CD4-positive, CD25-positive, alpha-beta regulatory T cell (primary cell): ENCODE measurements around the gene SAMD5. TPM values are rescaled to one million over a fixed set of nuclear protein-coding genes. Genes with fewer than 3 reads are reported as not detected.
A peak's percentile ranks its signal among the peaks of the same experiment; 100 is the strongest.

ENCODE experiments used
- ATAC-seq, 2 donors: fragments of 150-1000 bp; cut with Tn5 transposase; one replicate each; pipeline ENCODE4 v1.10.0; 2021; ENCODE audit warnings: low read depth in 2 of 2, moderate number of reproducible peaks in 2 of 2, moderate library complexity in 1 of 2
- DNase-seq, 3 donors: peaks; one replicate each; pipeline versions ENCODE4 v3.0.0 to v3.0.0-alpha.2; 2012 to 2022; ENCODE audit warnings: mixed read lengths in 1 of 3
- H3K27ac ChIP-seq: one replicate; pipeline ENCODE4 v1.7.0; 2013; ENCODE audit warnings: mild to moderate bottlenecking, low read length; ENCODE audit not compliant: insufficient read depth, poor library complexity, severe bottlenecking
- H3K27me3 ChIP-seq: one replicate; pipeline ENCODE4 v1.7.0; 2013; ENCODE audit warnings: low read length; ENCODE audit not compliant: control insufficient read depth, insufficient read depth
- H3K36me3 ChIP-seq: one replicate; pipeline ENCODE4 v1.7.0; 2013; ENCODE audit warnings: mild to moderate bottlenecking, low read length, moderate library complexity; ENCODE audit not compliant: control insufficient read depth, insufficient read depth
- H3K4me1 ChIP-seq: 2 replicates; pipeline ENCODE4 v1.7.0; 2013; ENCODE audit warnings: mild to moderate bottlenecking, low read length; ENCODE audit not compliant: insufficient read depth, control insufficient read depth, poor library complexity, severe bottlenecking
- H3K4me3 ChIP-seq: one replicate; pipeline ENCODE4 v1.7.0; 2013; ENCODE audit warnings: low read depth, mild to moderate bottlenecking, low read length, moderate library complexity
- H3K9me3 ChIP-seq, 2 experiments: 1 replicate in 1 of 2; 2 replicates in 1 of 2; pipeline ENCODE4 v1.7.0; 2013; ENCODE audit warnings: low read length in 2 of 2, mild to moderate bottlenecking in 1 of 2, moderate library complexity in 1 of 2; ENCODE audit not compliant: control insufficient read depth in 2 of 2
- H3K27ac Mint-ChIP-seq, 3 donors: one replicate each; pipeline ENCODE4 v1.8.0; 2020 to 2022; ENCODE audit warnings: mild to moderate bottlenecking in 3 of 3, mixed read lengths in 3 of 3, moderate library complexity in 2 of 3
- H3K27me3 Mint-ChIP-seq: one replicate; pipeline ENCODE4 v1.8.0; 2022; ENCODE audit warnings: mild to moderate bottlenecking, mixed read lengths
- H3K36me3 Mint-ChIP-seq: one replicate; pipeline ENCODE4 v1.8.0; 2020; ENCODE audit warnings: mixed read lengths
- H3K4me1 Mint-ChIP-seq, 4 donors: one replicate each; pipeline ENCODE4 v1.8.0; 2020 to 2022; ENCODE audit warnings: mixed read lengths in 4 of 4, mild to moderate bottlenecking in 1 of 4
- H3K4me3 Mint-ChIP-seq, 4 donors: one replicate each; pipeline ENCODE4 v1.8.0; 2020 to 2022; ENCODE audit warnings: mild to moderate bottlenecking in 4 of 4, mixed read lengths in 4 of 4, moderate library complexity in 3 of 4
- H3K9me3 Mint-ChIP-seq, 7 donors: one replicate each; pipeline ENCODE4 v1.8.0; 2020 to 2022; ENCODE audit warnings: mixed read lengths in 7 of 7, mild to moderate bottlenecking in 3 of 7, moderate library complexity in 2 of 7
- polyA plus RNA-seq, 4 donors: library from polyadenylated mRNA; unstranded; fragments of 300-500 nt; fragmentation: Illumina TruSeq; gene quantifications; one replicate each; pipeline ENCODE4 v1.2.3, GENCODE V29; 2021
- total RNA-seq: library from RNA; stranded (reverse); gene quantifications from one replicate; pipeline ENCODE4 v1.2.3, GENCODE V29; 2022

SAMD5 gene
- total RNA-seq (not detected), polyA plus RNA-seq (not detected)

DNA sequence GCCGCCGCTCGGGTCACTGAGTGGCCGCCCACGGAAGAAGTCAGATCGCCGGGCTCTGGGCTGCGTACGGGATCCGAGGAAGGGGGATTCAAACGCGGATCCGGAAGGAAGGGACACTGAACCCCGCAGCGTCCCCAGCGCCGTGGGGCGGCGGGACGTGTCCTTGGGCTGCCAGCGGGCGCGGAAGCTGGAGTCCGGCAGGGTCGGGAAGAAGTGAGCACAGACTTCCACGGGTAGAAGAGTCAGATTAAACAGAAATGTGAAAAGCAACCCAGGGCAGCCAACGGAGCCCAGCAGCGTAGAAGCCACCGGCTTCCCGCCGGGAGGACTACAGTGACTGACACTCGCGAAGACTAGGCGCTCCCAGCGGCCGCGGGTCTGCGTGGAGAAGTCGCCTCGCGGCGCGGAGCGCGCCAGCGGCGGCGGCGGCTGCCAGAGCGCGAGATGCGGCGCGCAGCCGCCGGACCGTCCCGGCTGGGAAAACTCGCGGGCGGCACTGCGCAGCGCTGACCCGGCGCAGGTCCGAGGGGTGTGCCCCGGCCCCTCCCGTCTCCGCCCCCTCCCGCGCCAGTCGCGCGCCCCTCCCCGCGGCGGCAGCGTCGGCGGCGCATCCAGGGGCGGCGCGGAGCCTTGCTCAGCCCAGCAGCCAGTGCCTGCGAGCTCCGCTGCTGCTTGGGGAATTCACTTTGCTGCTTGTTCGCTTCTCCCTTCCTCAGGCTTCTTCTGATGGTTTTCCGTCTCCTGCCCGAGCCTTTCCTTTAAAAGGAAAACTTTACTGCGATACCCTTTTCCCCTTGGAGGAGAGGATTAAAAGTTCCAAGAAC is at the start of gene SAMD5:
TSS of gene SAMD5 (plus strand) at position 649 of the 824 bp plus-strand sequence. CDS start 239 bp downstream, outside the sequence.
- Histone ChIP-seq H3K27me3 (peaks cover 18% of the 10 kb centered on the region), H3K4me3 (no peak within 1 kb of the TSS)

GRCh38 chr6:147459780-147460179 is 48.7 kb upstream of the SAMD5 start:
- Mint-ChIP-seq H3K9me3 (peaks cover 0 to 3% (median 2%) of the 10 kb centered on the region in 7 donors), H3K27ac (no peak overlapping the region), H3K4me3 (no peak overlapping the region), H3K36me3 (no peaks in the 10 kb centered on the region), H3K27me3 (no peaks in the 10 kb centered on the region), H3K4me1 (no peaks in the 10 kb centered on the region)
- no peaks in the 10 kb centered on the region for H3K36me3 ChIP-seq
- no peak overlapping the region for H3K4me3 ChIP-seq
- no peak overlapping the region for H3K27ac ChIP-seq
- no peak for DNase-seq
- no peaks in the 10 kb centered on the region for H3K9me3 ChIP-seq
- no peaks in the 10 kb centered on the region for H3K4me1 ChIP-seq
- H3K27me3 ChIP-seq, result no peaks in the 10 kb centered on the region
- no peak for ATAC-seq

More for the DNA sequence above, at the start of gene SAMD5:
- H3K4me1 Mint-ChIP-seq, result peaks cover 0 to 21% (median 4%) of the 10 kb centered on the region in 4 donors
- H3K36me3 ChIP-seq, result no peaks in the 10 kb centered on the region
- H3K27me3 Mint-ChIP-seq, result peaks cover 47% of the 10 kb centered on the region
- no peak for ATAC-seq
- peak within 1 kb of the TSS in 2 of 4 donors; percentile 49 to 65 for H3K4me3 Mint-ChIP-seq
- peaks cover 7% of the 10 kb centered on the region for H3K4me1 ChIP-seq
- no peaks in the 10 kb centered on the region for H3K9me3 ChIP-seq
- peaks cover 0 to 4% (median 0%) of the 10 kb centered on the region in 7 donors for H3K9me3 Mint-ChIP-seq
- H3K36me3 Mint-ChIP-seq, result no peaks in the 10 kb centered on the region
- no peak within 1 kb of the TSS for H3K27ac ChIP-seq
- no peak within 1 kb of the TSS for H3K27ac Mint-ChIP-seq
- peak in 1 of 3 donors; percentile 10 for DNase-seq

- H3K27ac ChIP-seq, result no peak overlapping the region
- no peaks in the 10 kb centered on the region for H3K9me3 ChIP-seq
- no peaks in the 10 kb centered on the region for H3K36me3 ChIP-seq
- no peak overlapping the region for H3K4me3 ChIP-seq
- no peaks in the 10 kb centered on the region for H3K4me1 ChIP-seq
- H3K27ac Mint-ChIP-seq, result no peak overlapping the region
- ATAC-seq (no peak), DNase-seq (no peak)
- H3K27me3 Mint-ChIP-seq, result no peaks in the 10 kb centered on the region
- H3K4me1 Mint-ChIP-seq, result no peaks in the 10 kb centered on the region
- no peaks in the 10 kb centered on the region for H3K27me3 ChIP-seq
- H3K36me3 Mint-ChIP-seq, result no peaks in the 10 kb centered on the region
- no peak overlapping the region for H3K4me3 Mint-ChIP-seq
- peaks cover 0 to 5% (median 3%) of the 10 kb centered on the region in 7 donors for H3K9me3 Mint-ChIP-seq
Observed at GRCh38 chr6:147463651-147464050, 44.8 kb upstream of the SAMD5 start.

- H3K36me3 Mint-ChIP-seq, result no peaks in the 10 kb centered on the region
- ATAC-seq (no peak), DNase-seq (no peak)
- no peak overlapping the region for H3K27ac ChIP-seq
- peaks cover 0 to 5% (median 2%) of the 10 kb centered on the region in 7 donors for H3K9me3 Mint-ChIP-seq
- no peaks in the 10 kb centered on the region for H3K9me3 ChIP-seq
- no peaks in the 10 kb centered on the region for H3K27me3 ChIP-seq
- no peak overlapping the region for H3K4me3 ChIP-seq
- no peak overlapping the region for H3K4me3 Mint-ChIP-seq
- H3K27ac Mint-ChIP-seq, result no peak overlapping the region
- H3K27me3 Mint-ChIP-seq, result no peaks in the 10 kb centered on the region
- H3K4me1 Mint-ChIP-seq, result no peaks in the 10 kb centered on the region
- no peaks in the 10 kb centered on the region for H3K36me3 ChIP-seq
- H3K4me1 ChIP-seq, result no peaks in the 10 kb centered on the region
Observed at GRCh38 chr6:147467428-147467827, 41.1 kb upstream of the SAMD5 start.

DNA sequence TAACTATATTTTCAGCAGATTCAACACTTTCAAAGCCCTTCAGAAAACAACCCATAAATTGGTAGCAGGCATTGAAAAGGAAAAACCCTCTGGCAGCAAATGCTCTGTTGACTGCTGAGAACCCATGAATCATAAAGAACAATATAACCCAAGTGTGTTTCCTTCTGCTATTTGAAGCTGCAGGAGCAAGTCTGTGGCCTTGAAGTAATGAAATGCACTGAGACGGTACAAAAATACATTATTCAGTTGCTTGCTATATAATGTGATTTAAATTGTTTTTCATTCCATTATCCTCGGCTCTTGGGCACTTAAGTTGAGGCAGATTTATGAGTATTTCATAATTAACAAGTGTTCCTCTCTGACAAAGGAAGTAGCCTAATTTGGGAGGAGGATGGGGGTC is 40.6 kb upstream of the SAMD5 start:
- no peaks in the 10 kb centered on the region for H3K4me1 ChIP-seq
- Mint-ChIP-seq H3K4me1 (no peaks in the 10 kb centered on the region), H3K27me3 (no peaks in the 10 kb centered on the region), H3K9me3 (peaks cover 0 to 5% (median 2%) of the 10 kb centered on the region in 7 donors), H3K4me3 (no peak overlapping the region), H3K36me3 (no peaks in the 10 kb centered on the region), H3K27ac (no peak overlapping the region)
- ATAC-seq (no peak), DNase-seq (no peak)
- no peak overlapping the region for H3K4me3 ChIP-seq
- no peak overlapping the region for H3K27ac ChIP-seq
- no peaks in the 10 kb centered on the region for H3K27me3 ChIP-seq
- no peaks in the 10 kb centered on the region for H3K36me3 ChIP-seq
- no peaks in the 10 kb centered on the region for H3K9me3 ChIP-seq

- Histone ChIP-seq H3K27me3 (no peaks in the 10 kb centered on the region), H3K4me1 (no peaks in the 10 kb centered on the region), H3K27ac (no peak overlapping the region), H3K9me3 (no peaks in the 10 kb centered on the region), H3K36me3 (no peaks in the 10 kb centered on the region), H3K4me3 (no peak overlapping the region)
- DNase-seq (no peak), ATAC-seq (no peak)
- Mint-ChIP-seq H3K27me3 (no peaks in the 10 kb centered on the region), H3K4me3 (no peak overlapping the region), H3K4me1 (no peaks in the 10 kb centered on the region), H3K27ac (no peak overlapping the region), H3K36me3 (no peaks in the 10 kb centered on the region), H3K9me3 (peaks cover 0 to 5% (median 2%) of the 10 kb centered on the region in 7 donors)
Observed at GRCh38 chr6:147468634-147469033, 39.9 kb upstream of the SAMD5 start.

DNA sequence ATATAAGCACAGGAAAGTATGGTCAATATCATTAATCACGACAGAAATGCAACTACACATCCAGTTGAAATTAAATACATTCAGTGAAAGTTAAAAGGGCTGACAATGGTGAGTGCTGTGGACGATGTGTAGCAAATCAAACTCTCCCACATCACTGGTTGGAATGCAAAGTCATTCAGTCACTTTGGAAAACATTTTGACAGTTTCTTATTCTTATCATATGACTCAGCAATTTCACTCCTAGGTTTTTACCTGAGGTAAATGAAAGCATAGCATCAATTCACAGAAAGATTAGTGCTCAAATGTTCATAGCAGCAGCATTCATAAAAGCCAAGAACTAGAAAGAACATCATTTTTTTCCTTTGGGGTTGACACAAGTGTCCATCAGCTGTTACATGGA is 28.6 kb upstream of the SAMD5 start:
- Histone ChIP-seq H3K4me3 (no peak overlapping the region), H3K27me3 (no peaks in the 10 kb centered on the region), H3K9me3 (no peaks in the 10 kb centered on the region), H3K4me1 (no peaks in the 10 kb centered on the region), H3K36me3 (no peaks in the 10 kb centered on the region), H3K27ac (no peak overlapping the region)
- DNase-seq (no peak), ATAC-seq (no peak)
- Mint-ChIP-seq H3K9me3 (peaks cover 0 to 9% (median 2%) of the 10 kb centered on the region in 7 donors), H3K27me3 (no peaks in the 10 kb centered on the region), H3K4me3 (no peak overlapping the region), H3K4me1 (no peaks in the 10 kb centered on the region), H3K36me3 (no peaks in the 10 kb centered on the region), H3K27ac (no peak overlapping the region)

- Mint-ChIP-seq H3K4me1 (no peaks in the 10 kb centered on the region), H3K27me3 (peaks cover 1% of the 10 kb centered on the region), H3K27ac (no peak overlapping the region), H3K4me3 (no peak overlapping the region), H3K36me3 (no peaks in the 10 kb centered on the region), H3K9me3 (peaks cover 0 to 4% (median 1%) of the 10 kb centered on the region in 7 donors)
- no peak overlapping the region for H3K4me3 ChIP-seq
- H3K27me3 ChIP-seq, result no peaks in the 10 kb centered on the region
- H3K4me1 ChIP-seq, result no peaks in the 10 kb centered on the region
- DNase-seq, result no peak
- no peaks in the 10 kb centered on the region for H3K36me3 ChIP-seq
- no peak for ATAC-seq
- H3K9me3 ChIP-seq, result no peaks in the 10 kb centered on the region
- H3K27ac ChIP-seq, result no peak overlapping the region
Observed at GRCh38 chr6:147486683-147487082, 21.8 kb upstream of the SAMD5 start.
